Liver (tissue), 9 donors: ENCODE data around the gene CTNNBL1. TPM values are rescaled to one million over a fixed set of nuclear protein-coding genes. Genes with fewer than 3 reads are reported as not detected.

Experiments used
- DNase-seq: peaks from one replicate; pipeline ENCODE4 v3.0.0-alpha.2; 2017; ENCODE audit warnings: low spot score
- H3K27ac ChIP-seq, 2 donors: one replicate each; pipeline ENCODE4 v1.7.0; 2013; ENCODE audit warnings: inconsistent platforms in 2 of 2, low read length in 2 of 2, control low read depth in 1 of 2, low read depth in 1 of 2, mild to moderate bottlenecking in 1 of 2
- H3K27me3 ChIP-seq, 4 donors: one replicate each; pipeline versions ENCODE4 v1.6.1 to v1.7.0; 2013; ENCODE audit warnings: low read length in 3 of 4, inconsistent platforms in 1 of 4, mild to moderate bottlenecking in 1 of 4, moderate library complexity in 1 of 4; ENCODE audit not compliant: control insufficient read depth in 4 of 4, insufficient read depth in 4 of 4
- H3K36me3 ChIP-seq, 4 donors: one replicate each; pipeline versions ENCODE4 v1.6.1 to v1.7.0; 2013; ENCODE audit warnings: low read length in 3 of 4, mild to moderate bottlenecking in 3 of 4, low read depth in 1 of 4, moderate library complexity in 1 of 4; ENCODE audit not compliant: control insufficient read depth in 4 of 4, insufficient read depth in 3 of 4
- H3K4me1 ChIP-seq, 4 donors: one replicate each; pipeline versions ENCODE4 v1.6.1 to v1.7.0; 2013; ENCODE audit warnings: low read length in 3 of 4, mild to moderate bottlenecking in 3 of 4, moderate library complexity in 1 of 4; ENCODE audit not compliant: control insufficient read depth in 4 of 4, insufficient read depth in 4 of 4
- H3K4me3 ChIP-seq, 3 donors: one replicate each; pipeline versions ENCODE4 v1.6.1 to v1.7.0; 2013; ENCODE audit warnings: low read length in 3 of 3, control low read depth in 1 of 3, low read depth in 1 of 3, mild to moderate bottlenecking in 1 of 3
- H3K9ac ChIP-seq, 2 donors: one replicate each; pipeline ENCODE4 v1.7.0; 2013; ENCODE audit warnings: low read length in 2 of 2, mild to moderate bottlenecking in 2 of 2, moderate library complexity in 2 of 2, control low read depth in 1 of 2, low read depth in 1 of 2
- H3K9me3 ChIP-seq, 4 donors: one replicate each; pipeline versions ENCODE4 v1.6.1 to v1.7.0; 2013; ENCODE audit warnings: low read length in 3 of 4; ENCODE audit not compliant: control insufficient read depth in 4 of 4
- FOXA1 ChIP-seq: IDR thresholded peaks from 2 replicates; pipeline ENCODE4 v1.6.1; 2016; ENCODE audit warnings: antibody characterized with exemption
- FOXA2 ChIP-seq: IDR thresholded peaks from 2 replicates; pipeline ENCODE4 v1.6.1; 2016; ENCODE audit warnings: antibody characterized with exemption
- GABPA ChIP-seq, 2 donors: IDR thresholded peaks in 1 of 2; conservative IDR thresholded peaks in 1 of 2; 2 replicates each; pipeline ENCODE4 v1.6.1; 2016; ENCODE audit warnings: antibody characterized with exemption in 2 of 2, mild to moderate bottlenecking in 1 of 2, moderate library complexity in 1 of 2
- HNF4A ChIP-seq, 2 donors: conservative IDR thresholded peaks; 2 replicates each; pipeline ENCODE4 v1.6.1; 2016; ENCODE audit warnings: antibody characterized with exemption in 2 of 2, mild to moderate bottlenecking in 2 of 2
- HNF4G ChIP-seq: IDR thresholded peaks from 2 replicates; pipeline ENCODE4 v1.6.1; 2016; ENCODE audit warnings: antibody characterized with exemption
- JUND ChIP-seq, 2 donors: IDR thresholded peaks; 2 replicates each; pipeline ENCODE4 v1.6.1; 2016; ENCODE audit warnings: antibody characterized with exemption in 2 of 2
- RAD21 ChIP-seq, 2 donors: IDR thresholded peaks; 2 replicates each; pipeline ENCODE4 v1.6.1; 2016; ENCODE audit warnings: antibody characterized with exemption in 2 of 2, mild to moderate bottlenecking in 2 of 2
- RXRA ChIP-seq, 2 donors: IDR thresholded peaks; 2 replicates each; pipeline ENCODE4 v1.6.1; 2017 to 2018; ENCODE audit warnings: antibody characterized with exemption in 2 of 2, mild to moderate bottlenecking in 1 of 2
- SP1 ChIP-seq: IDR thresholded peaks from 2 replicates; pipeline ENCODE4 v1.6.1; 2018; ENCODE audit warnings: antibody characterized with exemption, mild to moderate bottlenecking
- TAF1 ChIP-seq: conservative IDR thresholded peaks from 2 replicates; pipeline ENCODE4 v1.6.1; 2016; ENCODE audit warnings: antibody characterized with exemption, mild to moderate bottlenecking
- YY1 ChIP-seq: IDR thresholded peaks from 2 replicates; pipeline ENCODE4 v1.6.1; 2016; ENCODE audit warnings: antibody characterized with exemption, mild to moderate bottlenecking
- ZBTB33 ChIP-seq: IDR thresholded peaks from 2 replicates; pipeline ENCODE4 v1.6.1; 2016; ENCODE audit warnings: antibody characterized with exemption
- WGBS: extraction: QIAGEN DNeasy Blood & Tissue Kit; methylation state at CpG from one replicate; pipeline ENCODE4 v1.1.7; 2013; 5-methylcytosine and 5-hydroxymethylcytosine counted together
- polyA plus RNA-seq, 2 donors: library from polyadenylated mRNA; stranded (reverse) in 1 of 2; unstranded in 1 of 2; fragments of 200-250 nt in 1 of 2; fragments of >200 nt in 1 of 2; fragmentation: Nextera tagmentation in 1 of 2; extraction: Ambion mirVana in 1 of 2; gene quantifications; one replicate each; pipeline versions ENCODE4 v1.2.1 to v1.2.3, GENCODE V29; 2013 to 2015
- total RNA-seq, 2 donors: library from RNA; depleted of rRNA; stranded (reverse); fragments of >200 nt; gene quantifications; one replicate each; pipeline ENCODE4 v1.2.3, GENCODE V29; 2014
- TF ChIP-seq, protein P1 (sequence below): IDR thresholded peaks from 2 replicates; pipeline ENCODE4 v1.6.1; 2016; ENCODE audit warnings: antibody characterized with exemption
- TF ChIP-seq, protein P2 (sequence below): IDR thresholded peaks from 2 replicates; pipeline ENCODE4 v1.6.1; 2016; ENCODE audit warnings: antibody characterized with exemption, mild to moderate bottlenecking
- donor health status: healthy.
- donor health status: healthy.
- donor health status: healthy.
- donor health status: healthy.
- donor health status: healthy.

The CTNNBL1 gene
- total and polyA plus RNA-seq, 4 donors: 18.3 to 25.4 (median 20.3) TPM

DNA sequence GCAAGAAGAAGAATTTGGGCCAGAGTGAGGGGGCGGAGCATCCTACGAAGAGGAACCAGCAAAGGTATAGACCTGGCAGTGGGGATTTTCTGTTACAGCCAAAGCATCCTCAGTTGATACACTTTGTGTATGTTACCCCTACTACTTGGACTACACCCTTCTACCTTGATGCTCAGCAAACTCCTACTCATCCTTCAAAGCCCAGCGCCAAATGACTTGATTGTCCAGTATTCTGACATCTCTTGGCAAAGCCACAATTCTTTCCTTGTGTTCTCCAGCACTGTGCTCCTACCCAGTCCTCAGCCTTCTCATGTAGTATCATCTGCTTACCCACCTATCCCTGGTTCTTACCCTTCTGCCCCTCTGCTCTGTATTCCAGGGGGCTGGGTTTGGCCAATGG, 21.7 kb upstream of the CTNNBL1 start:
- DNase-seq: no peak
- Histone ChIP-seq H3K27me3 (no peaks in the 10 kb centered on the region), H3K9ac (no peak overlapping the region), H3K9me3 (no peaks in the 10 kb centered on the region), H3K27ac (no peak overlapping the region), H3K4me1 (peaks cover 4 to 13% (median 9%) of the 10 kb centered on the region in 4 donors), H3K4me3 (no peak overlapping the region), H3K36me3 (no peaks in the 10 kb centered on the region)
- TF ChIP-seq FOXA1 (no peak), RAD21 (IDR thresholded peaks at IDR 0.05) (no peak), HNF4A (conservative IDR thresholded peaks at IDR 0.05) (no peak), JUND (IDR thresholded peaks at IDR 0.05) (no peak), ZBTB33 (no peak), FOXA2 (no peak), HNF4G (no peak), GABPA (IDR thresholded peaks at IDR 0.05 in 1 of 2, conservative IDR thresholded peaks at IDR 0.05 in 1 of 2) (no peak), RXRA (IDR thresholded peaks at IDR 0.05) (no peak)
- TF ChIP-seq, protein P1, sequence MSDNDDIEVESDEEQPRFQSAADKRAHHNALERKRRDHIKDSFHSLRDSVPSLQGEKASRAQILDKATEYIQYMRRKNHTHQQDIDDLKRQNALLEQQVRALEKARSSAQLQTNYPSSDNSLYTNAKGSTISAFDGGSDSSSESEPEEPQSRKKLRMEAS: no peak
- TF ChIP-seq, protein P2, sequence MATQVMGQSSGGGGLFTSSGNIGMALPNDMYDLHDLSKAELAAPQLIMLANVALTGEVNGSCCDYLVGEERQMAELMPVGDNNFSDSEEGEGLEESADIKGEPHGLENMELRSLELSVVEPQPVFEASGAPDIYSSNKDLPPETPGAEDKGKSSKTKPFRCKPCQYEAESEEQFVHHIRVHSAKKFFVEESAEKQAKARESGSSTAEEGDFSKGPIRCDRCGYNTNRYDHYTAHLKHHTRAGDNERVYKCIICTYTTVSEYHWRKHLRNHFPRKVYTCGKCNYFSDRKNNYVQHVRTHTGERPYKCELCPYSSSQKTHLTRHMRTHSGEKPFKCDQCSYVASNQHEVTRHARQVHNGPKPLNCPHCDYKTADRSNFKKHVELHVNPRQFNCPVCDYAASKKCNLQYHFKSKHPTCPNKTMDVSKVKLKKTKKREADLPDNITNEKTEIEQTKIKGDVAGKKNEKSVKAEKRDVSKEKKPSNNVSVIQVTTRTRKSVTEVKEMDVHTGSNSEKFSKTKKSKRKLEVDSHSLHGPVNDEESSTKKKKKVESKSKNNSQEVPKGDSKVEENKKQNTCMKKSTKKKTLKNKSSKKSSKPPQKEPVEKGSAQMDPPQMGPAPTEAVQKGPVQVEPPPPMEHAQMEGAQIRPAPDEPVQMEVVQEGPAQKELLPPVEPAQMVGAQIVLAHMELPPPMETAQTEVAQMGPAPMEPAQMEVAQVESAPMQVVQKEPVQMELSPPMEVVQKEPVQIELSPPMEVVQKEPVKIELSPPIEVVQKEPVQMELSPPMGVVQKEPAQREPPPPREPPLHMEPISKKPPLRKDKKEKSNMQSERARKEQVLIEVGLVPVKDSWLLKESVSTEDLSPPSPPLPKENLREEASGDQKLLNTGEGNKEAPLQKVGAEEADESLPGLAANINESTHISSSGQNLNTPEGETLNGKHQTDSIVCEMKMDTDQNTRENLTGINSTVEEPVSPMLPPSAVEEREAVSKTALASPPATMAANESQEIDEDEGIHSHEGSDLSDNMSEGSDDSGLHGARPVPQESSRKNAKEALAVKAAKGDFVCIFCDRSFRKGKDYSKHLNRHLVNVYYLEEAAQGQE: no peak
- 98% methylated on average over 3 of the region's 3 CpGs for WGBS

DNA sequence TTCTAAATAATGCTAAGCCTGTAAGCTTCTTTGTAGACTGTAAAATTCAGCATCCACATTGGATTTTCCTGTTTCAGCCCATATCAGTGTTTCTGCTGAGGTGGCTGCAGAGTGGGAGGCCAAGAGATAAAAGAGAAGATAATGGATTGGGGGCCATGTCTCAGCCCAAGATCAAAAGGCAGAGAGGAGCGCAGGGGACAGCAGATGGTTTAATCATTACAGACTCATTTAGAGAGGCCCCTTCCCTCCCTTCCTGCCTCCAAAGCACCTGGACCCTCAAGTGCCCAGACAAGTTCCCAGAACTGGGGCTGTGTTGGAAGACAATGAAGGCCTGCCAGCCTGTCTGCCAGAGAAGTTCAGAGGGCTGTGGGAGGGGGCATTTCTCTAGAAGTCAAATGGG, 20.4 kb upstream of the CTNNBL1 start:
- Histone ChIP-seq H3K9me3 (no peaks in the 10 kb centered on the region), H3K4me1 (peaks cover 4 to 26% (median 22%) of the 10 kb centered on the region in 4 donors), H3K27ac (no peak overlapping the region), H3K36me3 (no peaks in the 10 kb centered on the region), H3K9ac (no peak overlapping the region), H3K4me3 (no peak overlapping the region), H3K27me3 (no peaks in the 10 kb centered on the region)
- 82% methylated on average over 1 of the region's 1 CpG for WGBS
- DNase-seq: no peak
- no peak for TF ChIP-seq FOXA2
- no peak for TF ChIP-seq GABPA (IDR thresholded peaks at IDR 0.05 in 1 of 2, conservative IDR thresholded peaks at IDR 0.05 in 1 of 2)
- TF ChIP-seq, protein P1: no peak
- TF ChIP-seq RXRA (IDR thresholded peaks at IDR 0.05): no peak
- no peak for TF ChIP-seq HNF4A (conservative IDR thresholded peaks at IDR 0.05)
- no peak for TF ChIP-seq YY1
- no peak for TF ChIP-seq TAF1
- TF ChIP-seq SP1: no peak
- TF ChIP-seq FOXA1: no peak
- no peak for TF ChIP-seq JUND (IDR thresholded peaks at IDR 0.05)
